Esophagus squamous epithelium (tissue), 4 donors: ENCODE results near the gene GAN.

Experiments used
- POLR2A ChIP-seq, 4 donors: fragments of 450-650 bp; IDR thresholded peaks; one replicate each; pipeline ENCODE4 v1.6.1; 2017; ENCODE audit warnings: antibody characterized with exemption in 4 of 4, mild to moderate bottlenecking in 4 of 4, moderate library complexity in 3 of 4
- TF ChIP-seq, protein P1 (sequence below), 6 experiments: fragments of 450-650 bp in 4 of 6; fragments of 200-600 bp in 2 of 6; sonication (generic) in 2 of 6; IDR thresholded peaks; one replicate each; pipeline ENCODE4 v1.5.1; 2016 to 2019; ENCODE audit warnings: antibody characterized with exemption in 6 of 6, mild to moderate bottlenecking in 4 of 6, moderate library complexity in 4 of 6

DNA sequence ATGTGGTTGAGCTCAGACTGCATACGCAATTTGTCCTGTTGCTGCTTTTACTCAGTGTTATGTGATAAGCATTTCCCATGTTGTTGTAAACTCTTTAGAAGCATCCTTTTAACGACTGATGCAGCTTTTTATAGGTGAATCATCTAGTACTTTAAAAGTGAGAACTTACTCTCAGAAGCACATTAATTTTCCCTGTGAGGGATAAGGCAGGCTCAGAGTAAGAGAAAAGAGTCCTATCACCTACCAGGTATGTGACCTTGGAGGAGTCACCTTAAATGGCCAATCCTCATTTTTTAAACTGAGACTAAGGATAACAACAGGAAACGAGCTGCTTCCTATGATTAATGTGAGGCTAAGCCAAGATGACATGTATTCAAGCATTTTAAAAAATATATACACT lies 34.4 kb upstream of the GAN start:
- TF ChIP-seq, protein P1, sequence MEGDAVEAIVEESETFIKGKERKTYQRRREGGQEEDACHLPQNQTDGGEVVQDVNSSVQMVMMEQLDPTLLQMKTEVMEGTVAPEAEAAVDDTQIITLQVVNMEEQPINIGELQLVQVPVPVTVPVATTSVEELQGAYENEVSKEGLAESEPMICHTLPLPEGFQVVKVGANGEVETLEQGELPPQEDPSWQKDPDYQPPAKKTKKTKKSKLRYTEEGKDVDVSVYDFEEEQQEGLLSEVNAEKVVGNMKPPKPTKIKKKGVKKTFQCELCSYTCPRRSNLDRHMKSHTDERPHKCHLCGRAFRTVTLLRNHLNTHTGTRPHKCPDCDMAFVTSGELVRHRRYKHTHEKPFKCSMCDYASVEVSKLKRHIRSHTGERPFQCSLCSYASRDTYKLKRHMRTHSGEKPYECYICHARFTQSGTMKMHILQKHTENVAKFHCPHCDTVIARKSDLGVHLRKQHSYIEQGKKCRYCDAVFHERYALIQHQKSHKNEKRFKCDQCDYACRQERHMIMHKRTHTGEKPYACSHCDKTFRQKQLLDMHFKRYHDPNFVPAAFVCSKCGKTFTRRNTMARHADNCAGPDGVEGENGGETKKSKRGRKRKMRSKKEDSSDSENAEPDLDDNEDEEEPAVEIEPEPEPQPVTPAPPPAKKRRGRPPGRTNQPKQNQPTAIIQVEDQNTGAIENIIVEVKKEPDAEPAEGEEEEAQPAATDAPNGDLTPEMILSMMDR (IDR thresholded peaks at IDR 0.05) = no peak
- TF ChIP-seq POLR2A (IDR thresholded peaks at IDR 0.05) = no peak
